ENCODE results near the gene MRPL28. TPM values are rescaled to one million over a fixed set of nuclear protein-coding genes. Genes with fewer than 3 reads are reported as not detected.

Gene MRPL28
- total RNA-seq, 1 experiment from 2014 or later = 140 TPM

- intact Hi-C loops (cut with micrococcal nuclease; ENCODE audit: unreplicated experiment) (no loop called here), in situ Hi-C loops (cut with HindIII; ENCODE audit: low pct_unique_long_range_greater_than_20kb, low sequenced_read_pairs) (no loop called here)
- Histone ChIP-seq H3K4me3 (ENCODE audit: low read depth in 2 of 2, low read length in 2 of 2) (peak overlapping the region in 1 of 2 experiments; percentile 9; a peak in 2 of 4 replicates), H3K27ac (ENCODE audit: low read length) (peak overlapping the region; percentile 74), H3K4me1 (ENCODE audit: control insufficient read depth, insufficient read depth, low read length) (peaks cover 40% of the 10 kb centered on the region), H3K36me3 (ENCODE audit: control insufficient read depth, insufficient read depth, low read length) (no peaks in the 10 kb centered on the region), H3K27me3 (ENCODE audit: control insufficient read depth, insufficient read depth, low read length) (no peaks in the 10 kb centered on the region), H3K9me3 (ENCODE audit: control insufficient read depth, insufficient read depth, low read depth, low read length) (no peaks in the 10 kb centered on the region)
- POLR2A ChIA-PET = interaction anchor here (0.5 to 0.6 kb wide), 2 partner anchors 48 to 102 kb away, joined by 3 to 6 read pairs; no protein-coding TSS in a partner anchor
- DNase-seq (ENCODE audit: low read depth, low spot score) = no peak
- no TSS peak for BruUV-seq (replicated peaks)
- CTCF ChIA-PET = no interaction called here
- ATAC-seq = peak; percentile 43
- TF ChIP-seq SIN3A (IDR thresholded peaks at IDR 0.05; ENCODE audit: borderline replicate concordance, insufficient read depth, low read depth, low read length) (no peak), CTCF (IDR thresholded peaks at IDR 0.05) (no peak), REST (IDR thresholded peaks at IDR 0.05; ENCODE audit: insufficient read depth in 1 of 2, low read depth in 2 of 2, low read length in 1 of 2) (no peak)
These were observed 45.6 kb downstream of the MRPL28 start for GRCh38 chr16:324451-325334.

GRCh38 chr16:324201-324450 lies 46.2 kb downstream of the MRPL28 start:
- BruUV-seq (replicated peaks) = no TSS peak
- in situ Hi-C loops (cut with HindIII; ENCODE audit: low pct_unique_long_range_greater_than_20kb, low sequenced_read_pairs) (no loop called here), intact Hi-C loops (cut with micrococcal nuclease; ENCODE audit: unreplicated experiment) (no loop called here)
- POLR2A ChIA-PET = interaction anchor here (0.6 kb wide), 1 partner anchor 103 kb away, joined by 6 read pairs; no protein-coding TSS in a partner anchor
- CTCF ChIA-PET = no interaction called here
- ATAC-seq (no peak), DNase-seq (ENCODE audit: low read depth, low spot score) (no peak)
- Histone ChIP-seq H3K9me3 (ENCODE audit: control insufficient read depth, insufficient read depth, low read depth, low read length) (no peaks in the 10 kb centered on the region), H3K4me3 (ENCODE audit: low read depth in 2 of 2, low read length in 2 of 2) (no peak overlapping the region), H3K36me3 (ENCODE audit: control insufficient read depth, insufficient read depth, low read length) (no peaks in the 10 kb centered on the region), H3K27me3 (ENCODE audit: control insufficient read depth, insufficient read depth, low read length) (no peaks in the 10 kb centered on the region), H3K4me1 (ENCODE audit: control insufficient read depth, insufficient read depth, low read length) (peaks cover 40% of the 10 kb centered on the region), H3K27ac (ENCODE audit: low read length) (peak overlapping the region; percentile 74; the same call in 1 of the 2 replicates)
- TF ChIP-seq REST (IDR thresholded peaks at IDR 0.05; ENCODE audit: insufficient read depth in 1 of 2, low read depth in 2 of 2, low read length in 1 of 2) (no peak), CTCF (IDR thresholded peaks at IDR 0.05) (no peak), TCF7L2 (IDR thresholded peaks at IDR 0.05; ENCODE audit: low read depth, low read length) (no peak), SIN3A (IDR thresholded peaks at IDR 0.05; ENCODE audit: borderline replicate concordance, insufficient read depth, low read depth, low read length) (no peak), POLR2AphosphoS5 (IDR thresholded peaks at IDR 0.05; ENCODE audit: low read depth, low read length) (no peak)
